ENCODE results near the gene GPRIN2.
"Not testable (repeated sequence)": the region's sequence is repeated elsewhere in the genome, so short reads cannot be mapped to it uniquely, and the experiment has no call there.

Gene GPRIN2

GRCh38 chr10:46538155-46538554, 18.3 kb downstream of the GPRIN2 start:
- H3K36me3 ChIP-seq (ENCODE audit: insufficient read depth, low read length) = no peaks in the 10 kb centered on the region
- H3K9ac ChIP-seq (ENCODE audit: low read depth, low read length) = no peak overlapping the region
- H3K4me3 ChIP-seq (ENCODE audit: low read length) = no peak overlapping the region
- H3K9me3 ChIP-seq (replicated peaks; ENCODE audit: low read length) = no peaks in the 10 kb centered on the region
- no peaks in the 10 kb centered on the region for H3K4me1 ChIP-seq (ENCODE audit: control insufficient read depth, insufficient read depth, low read length)
- peaks cover 70% of the 10 kb centered on the region for H3K27me3 ChIP-seq (ENCODE audit: control insufficient read depth, insufficient read depth, low read length)
- H3K4me2 ChIP-seq (ENCODE audit: low read length) = no peak overlapping the region

- Histone ChIP-seq H3K36me3 (ENCODE audit: insufficient read depth, low read length) (no peaks in the 10 kb centered on the region), H3K4me3 (ENCODE audit: low read length) (no peak overlapping the region), H3K27me3 (ENCODE audit: control insufficient read depth, insufficient read depth, low read length) (peaks cover 61% of the 10 kb centered on the region), H3K9ac (ENCODE audit: low read depth, low read length) (no peak overlapping the region), H3K4me1 (ENCODE audit: control insufficient read depth, insufficient read depth, low read length) (no peaks in the 10 kb centered on the region), H3K9me3 (replicated peaks; ENCODE audit: low read length) (no peaks in the 10 kb centered on the region), H3K4me2 (ENCODE audit: low read length) (no peak overlapping the region)
These were observed 19.1 kb downstream of the GPRIN2 start for GRCh38 chr10:46537309-46537708.

GRCh38 chr10:46536781-46537180, 19.7 kb downstream of the GPRIN2 start:
- Histone ChIP-seq H3K9me3 (replicated peaks; ENCODE audit: low read length) (no peaks in the 10 kb centered on the region), H3K27me3 (ENCODE audit: control insufficient read depth, insufficient read depth, low read length) (peaks cover 56% of the 10 kb centered on the region), H3K36me3 (ENCODE audit: insufficient read depth, low read length) (no peaks in the 10 kb centered on the region), H3K4me1 (ENCODE audit: control insufficient read depth, insufficient read depth, low read length) (no peaks in the 10 kb centered on the region), H3K4me3 (ENCODE audit: low read length) (no peak overlapping the region), H3K4me2 (ENCODE audit: low read length) (no peak overlapping the region), H3K9ac (ENCODE audit: low read depth, low read length) (no peak overlapping the region)

- H3K27me3 ChIP-seq (ENCODE audit: control insufficient read depth, insufficient read depth, low read length) = peaks cover 56% of the 10 kb centered on the region
These were observed 20.3 kb downstream of the GPRIN2 start for GRCh38 chr10:46536171-46536570.

GRCh38 chr10:46534828-46535524, 21.5 kb downstream of the GPRIN2 start:
- no peaks in the 10 kb centered on the region for H3K9me3 ChIP-seq (replicated peaks; ENCODE audit: low read length)
- no peak overlapping the region for H3K4me2 ChIP-seq (ENCODE audit: low read length)
- no peak overlapping the region for H3K4me3 ChIP-seq (ENCODE audit: low read length)
- no peaks in the 10 kb centered on the region for H3K36me3 ChIP-seq (ENCODE audit: insufficient read depth, low read length)
- peaks cover under 1% of the 10 kb centered on the region for H3K4me1 ChIP-seq (ENCODE audit: control insufficient read depth, insufficient read depth, low read length)
- no peak overlapping the region for H3K9ac ChIP-seq (ENCODE audit: low read depth, low read length)
- H3K27me3 ChIP-seq (ENCODE audit: control insufficient read depth, insufficient read depth, low read length) = peaks cover 54% of the 10 kb centered on the region

More at GRCh38 chr10:46536171-46536570, 20.3 kb downstream of the GPRIN2 start:
- no peak overlapping the region for H3K4me3 ChIP-seq (ENCODE audit: low read length)
- H3K4me1 ChIP-seq (ENCODE audit: control insufficient read depth, insufficient read depth, low read length) = no peaks in the 10 kb centered on the region
- H3K4me2 ChIP-seq (ENCODE audit: low read length) = no peak overlapping the region
- H3K36me3 ChIP-seq (ENCODE audit: insufficient read depth, low read length) = no peaks in the 10 kb centered on the region
- H3K9me3 ChIP-seq (replicated peaks; ENCODE audit: low read length) = no peaks in the 10 kb centered on the region
- no peak overlapping the region for H3K9ac ChIP-seq (ENCODE audit: low read depth, low read length)

- not testable (repeated sequence) for H3K36me3 ChIP-seq (ENCODE audit: insufficient read depth, low read length); H3K9ac ChIP-seq (ENCODE audit: low read depth, low read length); H3K4me3 ChIP-seq (ENCODE audit: low read length); H3K4me1 ChIP-seq (ENCODE audit: control insufficient read depth, insufficient read depth, low read length); H3K9me3 ChIP-seq (replicated peaks; ENCODE audit: low read length); H3K4me2 ChIP-seq (ENCODE audit: low read length)
- H3K27me3 ChIP-seq (ENCODE audit: control insufficient read depth, insufficient read depth, low read length) = peaks cover 32% of the 10 kb centered on the region
These were observed 24.2 kb downstream of the GPRIN2 start for GRCh38 chr10:46532256-46532655.

GRCh38 chr10:46530249-46531186, 25.9 kb downstream of the GPRIN2 start:
- H3K9ac ChIP-seq (ENCODE audit: low read depth, low read length) = no peak overlapping the region
- no peak overlapping the region for H3K4me3 ChIP-seq (ENCODE audit: low read length)
- peaks cover 4% of the 10 kb centered on the region for H3K4me1 ChIP-seq (ENCODE audit: control insufficient read depth, insufficient read depth, low read length)
- peak overlapping the region; percentile 6 for H3K4me2 ChIP-seq (ENCODE audit: low read length)
- no peaks in the 10 kb centered on the region for H3K36me3 ChIP-seq (ENCODE audit: insufficient read depth, low read length)
- no peaks in the 10 kb centered on the region for H3K9me3 ChIP-seq (replicated peaks; ENCODE audit: low read length)
- H3K27me3 ChIP-seq (ENCODE audit: control insufficient read depth, insufficient read depth, low read length) = peaks cover 17% of the 10 kb centered on the region

- not testable (repeated sequence) for H3K4me3 ChIP-seq (ENCODE audit: low read length); H3K27me3 ChIP-seq (ENCODE audit: control insufficient read depth, insufficient read depth, low read length); H3K9ac ChIP-seq (ENCODE audit: low read depth, low read length); H3K9me3 ChIP-seq (replicated peaks; ENCODE audit: low read length); H3K36me3 ChIP-seq (ENCODE audit: insufficient read depth, low read length)
- Histone ChIP-seq H3K4me1 (ENCODE audit: control insufficient read depth, insufficient read depth, low read length) (peaks cover 12% of the 10 kb centered on the region), H3K4me2 (ENCODE audit: low read length) (peak overlapping the region; percentile 6)
These were observed 26.7 kb downstream of the GPRIN2 start for GRCh38 chr10:46529742-46530141.

GRCh38 chr10:46528675-46529615, 27.5 kb downstream of the GPRIN2 start:
- H3K4me2 ChIP-seq (ENCODE audit: low read length) = no peak overlapping the region

GRCh38 chr10:46528171-46528671, 28.2 kb downstream of the GPRIN2 start:
- Histone ChIP-seq H3K9me3 (replicated peaks; ENCODE audit: low read length) (no peaks in the 10 kb centered on the region), H3K27me3 (ENCODE audit: control insufficient read depth, insufficient read depth, low read length) (peaks cover 8% of the 10 kb centered on the region), H3K4me3 (ENCODE audit: low read length) (no peak overlapping the region), H3K36me3 (ENCODE audit: insufficient read depth, low read length) (no peaks in the 10 kb centered on the region), H3K4me1 (ENCODE audit: control insufficient read depth, insufficient read depth, low read length) (peaks cover 27% of the 10 kb centered on the region), H3K9ac (ENCODE audit: low read depth, low read length) (no peak overlapping the region), H3K4me2 (ENCODE audit: low read length) (no peak overlapping the region)

More at GRCh38 chr10:46528675-46529615, 27.5 kb downstream of the GPRIN2 start:
- H3K9me3 ChIP-seq (replicated peaks; ENCODE audit: low read length) = no peaks in the 10 kb centered on the region
- peaks cover 20% of the 10 kb centered on the region for H3K4me1 ChIP-seq (ENCODE audit: control insufficient read depth, insufficient read depth, low read length)
- H3K4me3 ChIP-seq (ENCODE audit: low read length) = no peak overlapping the region
- peaks cover 8% of the 10 kb centered on the region for H3K27me3 ChIP-seq (ENCODE audit: control insufficient read depth, insufficient read depth, low read length)
- no peak overlapping the region for H3K9ac ChIP-seq (ENCODE audit: low read depth, low read length)
- H3K36me3 ChIP-seq (ENCODE audit: insufficient read depth, low read length) = no peaks in the 10 kb centered on the region
